OCI-LY3 (cell line): ENCODE results near the gene PLLP.

ENCODE experiments used
- H2AFZ ChIP-seq: fragments of 200-600, 300-600 bp; shearing (Covaris generic); 2 replicates; pipeline ENCODE4 v1.6.0; 2014; ENCODE audit warnings: antibody characterized with exemption, low read depth, low read length
- H3K27ac ChIP-seq: fragments of 200-600, 300-600 bp; sonication (generic); 2 replicates; pipeline ENCODE4 v1.5.1; 2014; ENCODE audit warnings: mild to moderate bottlenecking, low read length, moderate library complexity, mixed read lengths
- H3K27me3 ChIP-seq: fragments of 200-600, 300-600 bp; sonication (generic); 2 replicates; pipeline ENCODE4 v1.6.1; 2014; ENCODE audit warnings: low read depth, low read length, mixed read lengths
- H3K36me3 ChIP-seq: fragments of 200-600, 300-600 bp; sonication (generic); replicated peaks from 2 replicates; pipeline ENCODE3; 2014; ENCODE audit warnings: low read depth, low read length, mixed read lengths
- H3K4me1 ChIP-seq: fragments of 300-600, 200-600 bp; sonication (generic); 2 replicates; pipeline ENCODE4 v1.6.1; 2014; ENCODE audit warnings: low read length, mixed read lengths
- H3K4me2 ChIP-seq: fragments of 200-600, 300-600 bp; sonication (generic); 2 replicates; pipeline ENCODE4 v1.6.1; 2014; ENCODE audit warnings: low read length, mixed read lengths
- H3K4me3 ChIP-seq: fragments of 300-600, 200-600 bp; sonication (generic); 2 replicates; pipeline ENCODE4 v1.5.1; 2014; ENCODE audit warnings: antibody characterized with exemption, mild to moderate bottlenecking, low read length, moderate library complexity
- H3K79me2 ChIP-seq: fragments of 300-600, 200-600 bp; shearing (Covaris generic); 2 replicates; pipeline ENCODE4 v1.6.1; 2014; ENCODE audit warnings: mild to moderate bottlenecking, low read length, mixed read lengths
- H3K9ac ChIP-seq: fragments of 300-600, 200-600 bp; shearing (Covaris generic); 2 replicates; pipeline ENCODE4 v1.6.0; 2014; ENCODE audit warnings: mild to moderate bottlenecking, low read length, moderate library complexity
- H3K9me3 ChIP-seq: fragments of 200-600, 300-600 bp; shearing (Covaris generic); 2 replicates; pipeline ENCODE4 v1.6.1; 2014; ENCODE audit warnings: low read length, mixed read lengths; ENCODE audit not compliant: insufficient read depth
- H4K20me1 ChIP-seq: fragments of 200-600, 300-600 bp; sonication (generic); 2 replicates; pipeline ENCODE4 v1.6.1; 2016; ENCODE audit warnings: low read length, mixed read lengths; ENCODE audit not compliant: insufficient read depth
- CTCF ChIP-seq: fragments of 200-600, 300-600 bp; sonication (generic); IDR thresholded peaks from 2 replicates; pipeline ENCODE4 v1.5.1; 2014; ENCODE audit warnings: antibody characterized with exemption, low read length, low read depth
- EZH2phosphoT487 ChIP-seq: fragments of 200-600 bp; shearing (Covaris generic); IDR thresholded peaks from 2 replicates; pipeline ENCODE4 v1.6.1; 2018; ENCODE audit warnings: antibody characterized with exemption, mixed run types, low read depth

PLLP gene

GRCh38 chr16:57310801-57311200 lies 26.3 kb upstream of the PLLP start:
- H3K4me2 ChIP-seq, result no peak overlapping the region
- no peak overlapping the region for H3K4me3 ChIP-seq
- no peak overlapping the region for H3K9ac ChIP-seq
- H3K4me1 ChIP-seq, result peaks cover 26% of the 10 kb centered on the region
- no peak overlapping the region for H3K27ac ChIP-seq
- no peaks in the 10 kb centered on the region for H4K20me1 ChIP-seq
- H2AFZ ChIP-seq, result no peak overlapping the region
- no peak for TF ChIP-seq EZH2phosphoT487
- no peak for TF ChIP-seq CTCF
- no peaks in the 10 kb centered on the region for H3K79me2 ChIP-seq
- no peaks in the 10 kb centered on the region for H3K36me3 ChIP-seq
- peaks cover 15% of the 10 kb centered on the region for H3K27me3 ChIP-seq
- H3K9me3 ChIP-seq, result no peaks in the 10 kb centered on the region

- Histone ChIP-seq H3K79me2 (no peaks in the 10 kb centered on the region), H4K20me1 (no peaks in the 10 kb centered on the region), H3K27me3 (peaks cover 15% of the 10 kb centered on the region), H3K9me3 (no peaks in the 10 kb centered on the region), H3K9ac (no peak overlapping the region), H3K36me3 (no peaks in the 10 kb centered on the region), H3K4me2 (no peak overlapping the region), H3K4me3 (no peak overlapping the region), H3K27ac (no peak overlapping the region), H3K4me1 (peaks cover 26% of the 10 kb centered on the region), H2AFZ (no peak overlapping the region)
- TF ChIP-seq CTCF (no peak), EZH2phosphoT487 (no peak)
Observed at GRCh38 chr16:57308041-57308440, 23.6 kb upstream of the PLLP start.

- Histone ChIP-seq H3K27me3 (peaks cover 14% of the 10 kb centered on the region), H3K27ac (no peak overlapping the region), H3K9me3 (no peaks in the 10 kb centered on the region)
Observed at GRCh38 chr16:57307365-57307764, 22.9 kb upstream of the PLLP start.

GRCh38 chr16:57306676-57307341 lies 22.3 kb upstream of the PLLP start:
- H3K4me3 ChIP-seq, result no peak overlapping the region
- no peak overlapping the region for H3K27ac ChIP-seq
- H3K9ac ChIP-seq, result no peak overlapping the region
- no peaks in the 10 kb centered on the region for H3K79me2 ChIP-seq
- TF ChIP-seq EZH2phosphoT487 (no peak), CTCF (no peak)
- no peaks in the 10 kb centered on the region for H3K36me3 ChIP-seq
- H2AFZ ChIP-seq, result no peak overlapping the region
- no peak overlapping the region for H3K4me2 ChIP-seq
- H3K27me3 ChIP-seq, result peaks cover 9% of the 10 kb centered on the region
- H3K9me3 ChIP-seq, result no peaks in the 10 kb centered on the region
- no peaks in the 10 kb centered on the region for H4K20me1 ChIP-seq
- peaks cover 34% of the 10 kb centered on the region for H3K4me1 ChIP-seq

More at GRCh38 chr16:57307365-57307764, 22.9 kb upstream of the PLLP start:
- peaks cover 33% of the 10 kb centered on the region for H3K4me1 ChIP-seq
- no peak overlapping the region for H3K9ac ChIP-seq
- H4K20me1 ChIP-seq, result no peaks in the 10 kb centered on the region
- H3K79me2 ChIP-seq, result no peaks in the 10 kb centered on the region
- no peaks in the 10 kb centered on the region for H3K36me3 ChIP-seq
- H2AFZ ChIP-seq, result no peak overlapping the region
- no peak overlapping the region for H3K4me2 ChIP-seq
- no peak for TF ChIP-seq EZH2phosphoT487
- H3K4me3 ChIP-seq, result no peak overlapping the region
